Activated naive CD8-positive, alpha-beta T cell treated with anti-CD3 and anti-CD28 coated beads, Interleukin-2, amount 50 U/mL, for 16 hours (primary cell): ENCODE measurements around the gene MYORG.
A peak's percentile ranks its signal among the peaks of the same experiment; 100 is the strongest.

ENCODE experiments used
- DNase-seq: peaks from one replicate; pipeline ENCODE4 v3.0.0-alpha.2; 2020; ENCODE audit warnings: low read depth, low spot score

Gene MYORG

DNA sequence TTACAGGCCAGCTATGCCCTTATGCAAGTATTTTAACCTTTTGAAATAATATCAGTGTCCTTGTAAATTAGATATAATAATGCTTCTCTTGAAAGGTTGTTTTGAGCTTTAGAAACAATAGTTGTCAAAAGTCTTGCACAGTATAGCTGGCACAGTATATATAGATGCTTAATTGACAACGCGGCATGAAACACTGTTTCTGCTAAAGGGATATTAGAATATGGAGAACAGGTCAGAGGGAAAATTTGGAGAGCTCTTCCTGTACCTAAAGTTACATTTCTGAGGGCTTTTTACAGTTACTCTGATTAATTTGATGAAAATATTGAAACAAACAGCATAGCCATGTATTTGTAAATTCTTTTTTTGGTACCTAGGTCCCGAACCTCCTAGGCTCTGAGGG is 42.9 kb downstream of the MYORG start:
- no peak for DNase-seq

DNA sequence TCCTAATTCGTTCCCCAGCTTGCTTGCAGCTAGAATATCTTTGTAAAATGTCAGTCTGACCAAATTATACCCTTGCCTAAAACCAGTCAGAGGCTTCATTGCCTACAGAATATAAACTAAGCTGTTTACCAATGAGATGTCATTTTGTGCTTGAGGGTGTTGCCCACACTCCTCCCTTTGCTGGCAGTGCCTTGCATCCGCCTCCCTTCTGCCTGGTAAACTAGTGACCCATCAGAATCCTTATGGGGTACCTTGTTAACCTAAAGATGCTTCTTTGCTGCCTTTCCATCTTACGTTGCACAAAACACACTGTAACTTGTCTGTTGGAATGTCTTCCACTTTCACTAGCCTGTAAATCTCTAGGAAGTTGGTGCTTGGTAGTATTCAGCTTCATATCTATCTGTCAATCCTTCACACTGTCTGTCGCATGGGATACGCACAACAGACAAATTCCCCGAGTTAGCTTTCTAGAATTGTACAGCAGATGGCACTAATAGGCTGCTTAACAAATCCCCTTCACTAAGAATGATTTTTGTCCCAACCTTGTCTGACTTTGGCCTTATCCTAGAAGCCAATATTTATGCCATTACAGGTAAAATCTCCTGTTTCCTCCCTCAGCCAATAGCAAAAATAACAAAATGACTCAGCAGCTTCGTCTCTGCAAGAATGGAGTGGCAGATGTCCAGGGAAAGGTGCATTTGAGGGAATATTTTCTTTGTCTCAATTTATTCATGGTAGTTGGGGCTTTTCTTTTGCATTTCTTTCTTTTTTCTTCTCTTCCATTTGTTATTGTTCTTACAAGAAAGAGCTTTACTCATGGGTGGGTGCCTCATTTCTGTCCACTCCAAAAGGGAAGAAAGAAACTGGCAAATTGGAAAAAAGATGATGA is 44.4 kb downstream of the MYORG start:
- DNase-seq = no peak

DNA sequence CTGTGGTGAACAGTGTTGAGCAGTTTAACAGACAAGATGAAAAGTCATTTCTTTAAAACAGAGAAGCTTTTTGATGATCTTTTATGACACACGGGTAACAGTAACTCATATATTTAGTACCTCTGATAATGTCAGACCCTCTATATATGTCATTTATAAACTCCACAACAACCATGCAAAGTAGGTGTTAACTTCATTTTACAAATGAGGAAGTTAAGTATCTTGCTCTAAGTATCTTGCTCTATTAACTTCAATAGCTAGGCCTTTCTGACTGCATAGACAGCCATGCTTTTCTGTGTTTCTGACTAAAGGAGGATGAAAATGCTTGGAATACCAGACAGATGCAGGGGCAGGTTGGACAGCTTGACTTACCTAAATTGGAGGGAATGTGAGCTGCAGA is 45.5 kb downstream of the MYORG start:
- no peak for DNase-seq

DNA sequence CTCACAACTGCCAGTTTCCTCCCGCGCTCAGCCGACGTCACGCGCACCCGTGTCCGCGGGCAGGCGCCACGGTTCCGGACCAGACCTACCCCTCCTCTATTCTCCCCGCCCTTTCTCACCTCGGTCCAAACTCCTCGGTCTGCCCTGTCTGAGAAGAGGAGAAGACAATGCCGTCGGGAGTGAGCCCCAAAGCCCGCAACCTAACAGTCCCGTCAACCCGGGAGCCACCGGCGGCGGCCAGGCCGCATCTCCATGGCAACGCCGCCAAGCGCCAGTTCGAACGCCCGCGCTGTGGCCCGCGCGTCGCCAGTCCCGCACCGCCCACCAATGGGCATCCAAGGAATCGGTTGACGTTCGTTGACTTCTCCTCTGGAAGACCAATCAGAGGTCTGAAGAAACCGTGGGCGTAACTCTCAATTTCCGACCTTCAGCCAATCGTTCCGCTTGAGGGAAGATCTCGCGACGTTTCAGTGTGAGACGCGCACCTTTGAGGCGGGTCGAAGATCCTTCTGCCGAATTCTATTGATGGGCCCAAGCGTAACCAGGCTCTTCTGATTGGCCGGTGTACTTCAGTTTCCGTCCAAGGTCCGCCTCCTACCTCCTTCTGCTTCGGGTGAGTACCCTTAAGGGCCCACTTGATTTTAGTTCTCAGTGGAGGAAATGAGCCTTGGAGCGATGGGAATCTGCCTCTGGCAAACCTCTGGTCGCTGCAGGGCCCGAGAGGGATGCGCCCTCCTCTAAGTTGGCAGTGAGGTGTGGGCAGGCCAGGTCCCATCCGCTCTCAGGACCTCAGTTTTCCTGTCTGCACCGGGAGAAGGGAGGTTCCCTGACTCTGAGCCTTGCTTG is 47.5 kb downstream of the MYORG start, which contains the start of the genes KIF24 and NUDT2:
Gene KIF24 (minus strand): TSS at position 282 of the 846 bp plus-strand sequence. CDS start 17,922 bp downstream, outside the sequence.
Gene NUDT2 (plus strand): TSS at position 583 of the 846 bp plus-strand sequence. CDS start 9,471 bp downstream, outside the sequence.
- peak; percentile 86 for DNase-seq

DNA sequence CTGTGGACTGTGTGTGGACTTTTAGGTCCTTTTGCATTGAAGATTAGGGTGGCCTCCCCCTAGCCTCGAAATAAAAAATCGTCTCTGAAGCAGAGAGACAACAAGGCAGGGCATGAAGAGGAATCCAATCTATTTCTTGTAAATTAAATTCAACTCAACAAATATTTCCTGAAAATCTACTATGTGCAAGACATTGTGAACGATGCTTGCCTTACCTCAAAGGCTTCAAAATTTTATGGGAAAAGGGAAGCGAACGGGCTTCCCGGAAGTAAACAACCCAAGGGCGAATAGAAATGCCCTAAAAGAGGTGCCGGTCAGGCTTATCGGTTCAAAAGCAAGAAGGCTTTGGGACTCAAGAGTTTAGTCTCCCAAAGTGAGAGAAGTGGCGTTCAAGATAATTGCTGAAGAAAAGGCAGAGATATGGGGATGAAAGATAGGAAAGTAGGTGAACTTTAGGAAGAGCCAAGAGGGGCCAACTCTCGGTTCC is 48.2 kb downstream of the MYORG start:
- DNase-seq = no peak

DNA sequence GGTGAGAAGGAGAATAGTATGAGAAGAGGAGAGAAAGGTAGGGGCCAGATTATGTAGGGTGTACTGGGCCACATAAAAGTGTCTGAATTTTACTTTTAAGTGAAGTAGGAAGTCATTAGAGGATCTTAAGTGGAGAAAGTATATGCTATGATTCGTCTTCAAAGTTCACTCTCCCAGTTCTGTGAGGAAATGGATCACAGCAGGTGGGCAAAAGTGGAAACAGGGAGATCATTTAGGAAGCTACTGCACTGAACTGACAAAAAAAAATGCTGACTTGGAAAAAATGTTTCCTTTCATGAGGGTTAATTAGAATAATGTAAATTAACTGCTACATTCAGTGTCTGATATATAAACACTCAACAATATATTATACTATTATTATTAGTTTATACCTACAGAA is 50.0 kb downstream of the MYORG start:
- no peak for DNase-seq

DNA sequence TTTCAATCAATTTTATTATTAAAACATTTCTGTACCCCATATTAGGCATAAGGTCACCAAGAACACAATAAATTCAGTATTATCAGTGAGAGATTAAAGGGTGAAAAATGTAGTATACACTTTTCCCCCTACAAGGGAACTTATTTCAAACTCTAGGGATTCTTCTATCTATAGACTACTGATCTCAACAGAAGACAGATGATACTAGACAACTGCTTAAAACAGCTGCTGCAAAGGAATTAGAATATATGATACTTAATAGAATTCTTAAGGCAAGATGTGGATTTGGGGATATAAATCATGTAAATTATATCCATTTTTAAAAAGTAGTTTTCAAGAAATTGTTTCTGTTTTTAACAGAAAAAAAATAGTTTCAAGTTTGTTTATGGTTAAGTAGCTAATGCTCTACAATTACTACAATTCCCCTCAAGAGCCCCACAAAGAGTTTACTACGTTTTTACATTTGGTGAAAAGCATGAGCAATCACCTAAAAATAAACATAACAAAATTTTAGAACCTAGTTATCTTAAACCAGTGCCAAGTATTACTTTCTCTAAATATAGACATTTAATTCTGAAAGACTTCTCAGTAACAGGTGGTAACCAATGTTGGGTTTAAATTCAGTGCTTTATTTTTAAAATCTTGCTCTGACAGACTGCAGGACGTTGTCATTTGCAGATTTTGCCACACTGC is 53.7 kb downstream of the MYORG start:
- DNase-seq = no peak

DNA sequence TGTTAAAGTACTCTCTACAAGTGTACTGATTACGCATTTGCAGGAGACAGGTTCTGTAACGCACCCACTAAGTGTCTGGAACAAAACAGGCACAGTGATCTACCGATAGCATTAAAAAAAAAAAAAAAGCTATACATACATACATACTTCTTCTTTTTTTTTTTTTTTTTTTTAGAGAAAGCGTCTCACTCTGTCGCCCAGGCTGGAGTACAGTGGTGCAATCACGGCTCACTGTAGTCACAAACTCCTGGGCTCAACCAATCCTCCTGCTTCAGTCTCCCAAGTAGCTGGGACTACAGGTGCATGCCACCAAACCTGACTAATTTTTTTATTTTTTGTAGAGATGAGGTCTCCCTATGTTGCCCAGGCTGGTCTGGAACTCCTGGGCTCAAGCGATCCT is 55.2 kb downstream of the MYORG start:
- no peak for DNase-seq

DNA sequence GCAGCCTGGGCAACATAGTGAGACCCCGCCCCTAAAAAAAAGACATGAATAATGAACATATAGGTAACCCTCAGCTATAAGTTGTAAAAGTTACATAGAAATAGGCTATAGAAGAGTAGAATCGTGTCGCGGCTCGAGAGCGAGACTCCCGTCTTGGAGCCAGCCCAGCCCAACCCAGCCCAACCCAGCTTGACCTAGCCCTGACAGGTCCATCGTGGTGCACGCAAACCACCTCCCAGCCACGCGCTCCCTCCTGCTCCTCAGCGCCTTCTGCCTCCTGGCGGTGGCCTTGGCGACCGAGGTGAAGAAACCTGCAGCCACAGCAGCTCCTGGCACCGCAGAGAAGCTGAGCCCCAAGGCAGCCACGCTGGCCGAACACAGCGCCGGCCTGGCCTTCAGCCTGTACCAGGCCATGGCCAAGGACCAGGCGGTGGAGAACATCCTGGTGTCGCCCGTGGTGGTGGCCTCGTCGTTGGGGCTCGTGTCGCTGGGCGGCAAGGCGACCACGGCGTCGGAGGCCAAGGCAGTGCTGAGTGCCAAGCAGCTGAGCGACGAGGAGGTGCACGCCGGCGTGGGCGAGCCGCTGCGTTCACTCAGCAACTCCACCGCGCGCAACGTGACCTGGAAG is 58.4 kb downstream of the MYORG start:
- DNase-seq = no peak

DNA sequence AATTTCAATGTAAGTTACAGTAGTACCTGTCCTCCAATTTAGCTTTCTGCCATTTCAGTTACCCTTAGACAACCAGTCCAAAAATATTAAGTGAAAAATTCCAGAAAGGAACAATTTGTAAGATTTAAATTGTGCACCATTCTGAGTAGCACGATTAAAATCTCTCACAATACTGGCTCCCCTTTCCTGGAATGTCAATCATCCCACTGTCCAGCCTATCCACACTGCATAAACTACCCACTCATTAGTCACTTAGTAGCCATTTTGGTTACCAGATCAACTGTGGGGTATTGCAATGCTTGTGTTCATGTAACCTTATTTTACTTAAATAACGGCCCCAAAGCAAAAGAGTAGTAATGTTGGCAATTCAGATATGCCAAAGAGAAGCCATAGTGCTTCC is 59.3 kb downstream of the MYORG start:
- no peak for DNase-seq
